HepG2 (cell line): ENCODE data around the gene MAN2C1. TPM values are rescaled to one million over a fixed set of nuclear protein-coding genes. Genes with fewer than 3 reads are reported as not detected.

ENCODE experiments used
- ATAC-seq: fragments of 200-7000 bp; cut with Tn5 transposase; 3 replicates; pipeline ENCODE4 v1.9.1; 2020; ENCODE audit warnings: mild to moderate bottlenecking, moderate library complexity
- BruUV-seq: library from RNA; stranded (reverse); fragments of 400-500 nt; replicated peaks from 2 replicates; lab custom pipeline; 2021; lab: Mats Ljungman, UMichigan
- CTCF ChIA-PET: fragments of 300-600 bp; formaldehyde crosslinking; extraction: SDS; loops from one replicate; lab custom pipeline; 2021; ENCODE audit warnings: low total read pairs, inconsistent platforms, low intra/inter-chr PET ratio; lab: Yijun Ruan, JAX
- POLR2A ChIA-PET: fragments of 350-600 bp; sonication (Branson Sonifier 250); formaldehyde crosslinking; loops from one replicate; lab custom pipeline; 2020; ENCODE audit warnings: antibody characterized with exemption, inconsistent platforms; lab: Yijun Ruan, JAX
- DNase-seq: peaks from one replicate; pipeline ENCODE4 v3.0.0-alpha.2; 2015; ENCODE audit warnings: low spot score
- FAIRE-seq: peaks from 3 replicates; lab custom pipeline; 2011; peaks lifted over from hg19 to GRCh38; lab: Jason Lieb, UNC
- H2AFZ ChIP-seq: one replicate; pipeline ENCODE4 v1.6.1; 2011; ENCODE audit warnings: low read length, inconsistent platforms
- H3K27ac ChIP-seq: fragments of 300-600 bp; 3 replicates; pipeline ENCODE4 v1.8.0; 2011; ENCODE audit warnings: mixed run types, mild to moderate bottlenecking, mixed read lengths, low read length, inconsistent platforms; ENCODE audit not compliant: insufficient read depth; ENCODE audit errors: extremely low read length
- H3K27me3 ChIP-seq, 2 experiments: fragments of 200-600 bp in 1 of 2; 2 replicates in 1 of 2; 3 replicates in 1 of 2; pipeline versions ENCODE4 v1.6.0 to v1.8.0; 2011; ENCODE audit warnings: low read length in 2 of 2, mild to moderate bottlenecking in 2 of 2, moderate library complexity in 2 of 2, inconsistent platforms in 1 of 2; ENCODE audit not compliant: insufficient read depth in 2 of 2, control insufficient read depth in 1 of 2
- H3K36me3 ChIP-seq, 2 experiments: fragments of 200-600 bp in 1 of 2; replicated peaks in 1 of 2; 2 replicates in 1 of 2; 3 replicates in 1 of 2; pipeline versions ENCODE4 v1.5.1 to v1.8.0; 2011; ENCODE audit warnings: low read length in 2 of 2, inconsistent platforms in 1 of 2; ENCODE audit not compliant: insufficient read depth in 2 of 2, control insufficient read depth in 1 of 2
- H3K4me1 ChIP-seq: 2 replicates; pipeline ENCODE4 v1.5.1; 2012; ENCODE audit warnings: low read length, inconsistent platforms; ENCODE audit not compliant: insufficient read depth
- H3K4me2 ChIP-seq: 2 replicates; pipeline ENCODE4 v1.6.0; 2011; ENCODE audit warnings: low read depth, low read length, inconsistent platforms
- H3K4me3 ChIP-seq, 3 experiments: fragments of 200-600 bp in 1 of 3; sonication (generic), shearing (Covaris generic) in 1 of 3; replicated peaks in 1 of 3; 2 replicates each; pipeline ENCODE4 v1.5.1; 2011 to 2016; ENCODE audit warnings: low read length in 3 of 3, inconsistent platforms in 2 of 3, low read depth in 2 of 3, mild to moderate bottlenecking in 2 of 3, control low read depth in 1 of 3, mixed read lengths in 1 of 3; ENCODE audit not compliant: insufficient read depth in 1 of 3
- H3K79me2 ChIP-seq: one replicate; pipeline ENCODE4 v1.6.1; 2011; ENCODE audit warnings: low read length, inconsistent platforms; ENCODE audit not compliant: insufficient read depth
- H3K9ac ChIP-seq: 2 replicates; pipeline ENCODE4 v1.6.0; 2011; ENCODE audit warnings: mild to moderate bottlenecking, low read depth, low read length, inconsistent platforms; ENCODE audit not compliant: insufficient read depth
- H3K9me3 ChIP-seq: 2 replicates; pipeline ENCODE4 v1.5.1; 2012; ENCODE audit warnings: mild to moderate bottlenecking, low read length
- H4K20me1 ChIP-seq: 2 replicates; pipeline ENCODE4 v1.6.0; 2011; ENCODE audit warnings: inconsistent platforms, mild to moderate bottlenecking, low read length, moderate library complexity; ENCODE audit not compliant: insufficient read depth
- AGO2 ChIP-seq: fragments of 200-400 bp; formaldehyde crosslinking; optimal IDR thresholded peaks from 2 replicates; pipeline ENCODE3; 2017; ENCODE audit warnings: mild to moderate bottlenecking, low read depth, low read length, moderate library complexity
- CEBPG ChIP-seq: IDR thresholded peaks from 2 replicates; pipeline ENCODE4 v1.6.1; 2016
- EED ChIP-seq: sonication (generic); formaldehyde crosslinking; IDR thresholded peaks from 2 replicates; pipeline ENCODE4 v1.5.0; 2020; ENCODE audit warnings: mild to moderate bottlenecking, missing genetic modification reagents
- HNF4A ChIP-seq: sonication (generic); formaldehyde crosslinking; IDR thresholded peaks from 2 replicates; pipeline ENCODE4 v1.4.0; 2020; ENCODE audit warnings: missing genetic modification reagents
- HNF4G ChIP-seq, 2 experiments: sonication (generic) in 1 of 2; formaldehyde crosslinking in 1 of 2; IDR thresholded peaks; 2 replicates each; pipeline versions ENCODE4 v1.4.0 to v1.6.1; 2011 to 2020; ENCODE audit warnings: borderline replicate concordance in 2 of 2, low read depth in 2 of 2, mild to moderate bottlenecking in 2 of 2, low read length in 1 of 2, missing genetic modification reagents in 1 of 2, moderate library complexity in 1 of 2
- NONO ChIP-seq, 2 experiments: fragments of 450-650 bp in 1 of 2; sonication (generic) in 1 of 2; formaldehyde crosslinking in 1 of 2; IDR thresholded peaks in 1 of 2; conservative IDR thresholded peaks in 1 of 2; 2 replicates each; pipeline versions ENCODE4 v1.6.1 to v1.8.0; 2017 to 2022; ENCODE audit warnings: mild to moderate bottlenecking in 1 of 2, missing genetic modification reagents in 1 of 2, moderate library complexity in 1 of 2
- PBX3 ChIP-seq: sonication (generic); formaldehyde crosslinking; IDR thresholded peaks from 2 replicates; pipeline ENCODE4 v1.8.1; 2023; ENCODE audit warnings: missing genetic modification reagents, inconsistent platforms, borderline replicate concordance
- POLR2A ChIP-seq, 2 experiments: IDR thresholded peaks; 2 replicates each; pipeline ENCODE4 v1.6.1; 2011; ENCODE audit warnings: low read depth in 2 of 2, low read length in 2 of 2, mild to moderate bottlenecking in 1 of 2, moderate library complexity in 1 of 2; ENCODE audit not compliant: insufficient read depth in 1 of 2
- RFXAP ChIP-seq: sonication (generic); formaldehyde crosslinking; IDR thresholded peaks from 2 replicates; pipeline ENCODE4 v1.4.0; 2020; ENCODE audit warnings: missing genetic modification reagents, borderline replicate concordance
- THAP9 ChIP-seq: sonication (generic); formaldehyde crosslinking; IDR thresholded peaks from 2 replicates; pipeline ENCODE4; 2020; ENCODE audit warnings: missing genetic modification reagents, mild to moderate bottlenecking, borderline replicate concordance
- WIZ ChIP-seq: sonication (generic); formaldehyde crosslinking; IDR thresholded peaks from 2 replicates; pipeline ENCODE4 v1.5.1; 2020; ENCODE audit warnings: mild to moderate bottlenecking, missing genetic modification reagents
- ZBTB38 ChIP-seq: sonication (generic); formaldehyde crosslinking; IDR thresholded peaks from 2 replicates; pipeline ENCODE4 v1.5.1; 2020; ENCODE audit warnings: mild to moderate bottlenecking, missing genetic modification reagents
- ZNF446 ChIP-seq: sonication (generic); formaldehyde crosslinking; IDR thresholded peaks from 2 replicates; pipeline ENCODE4 v1.5.0; 2020; ENCODE audit warnings: mild to moderate bottlenecking, missing genetic modification reagents
- ZNF687 ChIP-seq: sonication (generic); formaldehyde crosslinking; IDR thresholded peaks from 2 replicates; pipeline ENCODE4 v1.5.1; 2020; ENCODE audit warnings: mild to moderate bottlenecking, missing genetic modification reagents, moderate library complexity
- WGBS: methylation state at CpG from one replicate; pipeline ENCODE4 v1.1.6; 2017; ENCODE audit warnings: low lambda C conversion rate; 5-methylcytosine and 5-hydroxymethylcytosine counted together
- in situ Hi-C: cut with HindIII; loops from 2 replicates; pipeline ENCODE4 v1.10.0; 2017; ENCODE audit warnings: low pct_unique_long_range_greater_than_20kb; ENCODE audit not compliant: extremely low pct_ligation_motif_present
- intact Hi-C: fragments of 100-400 bp; cut with micrococcal nuclease; formaldehyde crosslinking; loops from one replicate; pipeline ENCODE4 v1.10.0; 2022; ENCODE audit not compliant: unreplicated experiment
- polyA plus RNA-seq, 8 experiments: library from polyadenylated mRNA; depleted of rRNA in 3 of 8; stranded (reverse) in 7 of 8; unstranded in 1 of 8; fragments of >200 nt; fragmentation: Illumina TruSeq in 4 of 8; extraction: Trizol in 4 of 8; gene quantifications; 2 replicates each; pipeline versions ENCODE4 v1.2.1 to v1.2.3, GENCODE V29; 2011 to 2016; ENCODE audit warnings: low read depth in 4 of 8, missing spikeins in 1 of 8, mixed read lengths in 1 of 8; ENCODE audit not compliant: insufficient read depth in 1 of 8
- total RNA-seq, 5 experiments: library from RNA; depleted of rRNA; stranded (reverse); fragments of >200 nt; fragmentation: Illumina TruSeq; extraction: Trizol; gene quantifications; 2 replicates each; pipeline ENCODE4 v1.2.3, GENCODE V29; 2016; ENCODE audit warnings: low read depth in 1 of 5
- TF ChIP-seq, protein P1 (sequence below): sonication (generic); formaldehyde crosslinking; IDR thresholded peaks from 2 replicates; pipeline ENCODE4 v1.5.0; 2020; ENCODE audit warnings: missing genetic modification reagents, mild to moderate bottlenecking, borderline replicate concordance

Gene MAN2C1
- total and polyA plus RNA-seq, 2 of the 13 experiments (the other 11 are each of a cell fraction or from before 2014, with no cell fraction given) = 62.6 to 71.0 TPM

DNA sequence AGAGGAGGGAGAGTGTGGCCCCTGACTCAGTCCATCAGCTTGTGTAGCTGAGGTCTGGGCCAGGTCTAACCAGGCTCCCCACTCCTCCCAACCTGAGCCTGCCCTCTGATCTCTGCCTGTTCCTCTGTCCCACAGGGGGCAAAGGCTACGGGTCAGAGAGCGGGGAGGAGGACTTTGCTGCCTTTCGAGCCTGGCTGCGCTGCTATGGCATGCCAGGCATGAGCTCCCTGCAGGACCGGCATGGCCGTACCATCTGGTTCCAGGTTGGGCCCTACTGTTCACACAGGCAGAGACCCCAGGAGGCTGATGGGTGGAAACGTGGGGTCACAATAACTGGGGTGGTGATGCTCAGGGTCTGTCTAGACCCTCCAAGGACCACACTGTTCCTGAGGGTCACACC, 14.8 kb downstream of the MAN2C1 start:
- BruUV-seq = no TSS peak
- intact Hi-C loops = no loop called here
- in situ Hi-C loops = no loop called here
- TF ChIP-seq EED (CRISPR knock-in tag) (no peak), ZNF687 (CRISPR knock-in tag) (peak; percentile 31), RFXAP (CRISPR knock-in tag) (no peak), HNF4G (IDR thresholded peaks at IDR 0.05; ENCODE audit: borderline replicate concordance, low read depth, low read length) (peak; percentile 43; the same call in 1 of the 2 replicates), HNF4G (CRISPR knock-in tag; IDR thresholded peaks at IDR 0.05; ENCODE audit: borderline replicate concordance, low read depth) (no peak), THAP9 (CRISPR knock-in tag) (no peak), WIZ (no peak), ZBTB38 (CRISPR knock-in tag) (0 out of 2 replicates have a peak, but pooled peaks have one; percentile 11), ZNF446 (CRISPR knock-in tag) (no peak), PBX3 (CRISPR knock-in tag) (no peak), CEBPG (no peak), AGO2 (peak; percentile 15), POLR2A (IDR thresholded peaks at IDR 0.05; ENCODE audit: insufficient read depth in 1 of 2, low read depth in 2 of 2, low read length in 2 of 2) (peak; percentile 34 to 45; a peak in 2 of 4 replicates), NONO (IDR thresholded peaks at IDR 0.05) (no peak), NONO (CRISPR knock-in tag; conservative IDR thresholded peaks at IDR 0.05) (0 out of 2 replicates have a peak, but pooled peaks have one; percentile 27), HNF4A (CRISPR knock-in tag) (0 out of 2 replicates have a peak, but pooled peaks have one; percentile 37)
- TF ChIP-seq, protein P1, sequence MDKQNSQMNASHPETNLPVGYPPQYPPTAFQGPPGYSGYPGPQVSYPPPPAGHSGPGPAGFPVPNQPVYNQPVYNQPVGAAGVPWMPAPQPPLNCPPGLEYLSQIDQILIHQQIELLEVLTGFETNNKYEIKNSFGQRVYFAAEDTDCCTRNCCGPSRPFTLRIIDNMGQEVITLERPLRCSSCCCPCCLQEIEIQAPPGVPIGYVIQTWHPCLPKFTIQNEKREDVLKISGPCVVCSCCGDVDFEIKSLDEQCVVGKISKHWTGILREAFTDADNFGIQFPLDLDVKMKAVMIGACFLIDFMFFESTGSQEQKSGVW (CRISPR knock-in tag) = no peak

More for the DNA sequence above, 14.8 kb downstream of the MAN2C1 start:
- Histone ChIP-seq H3K36me3 (peaks cover 4 to 8% of the 10 kb centered on the region in 2 experiments; a peak in 2 of 5 replicates), H2AFZ (no peak overlapping the region), H4K20me1 (no peaks in the 10 kb centered on the region), H3K4me1 (peaks cover 15% of the 10 kb centered on the region), H3K9ac (no peak overlapping the region), H3K27ac (no peak overlapping the region), H3K27me3 (no peaks in the 10 kb centered on the region), H3K9me3 (no peaks in the 10 kb centered on the region), H3K79me2 (no peaks in the 10 kb centered on the region), H3K4me2 (no peak overlapping the region), H3K4me3 (no peak overlapping the region)
- no peak for DNase-seq
- CTCF ChIA-PET = no interaction called here
- 68% methylated on average over 7 of the region's 7 CpGs for WGBS
- FAIRE-seq = no peak
- ATAC-seq = peak; percentile 7
- POLR2A ChIA-PET = interaction anchor here (0.8 to 5.6 kb wide), 4 partner anchors 9 to 15 kb away, joined by 3 to 40 read pairs (median 5); partner anchors contain the start of gene MAN2C1
